ENCODE measurements around the gene NPTX1. TPM values are rescaled to one million over a fixed set of nuclear protein-coding genes. Genes with fewer than 3 reads are reported as not detected.
A peak's percentile ranks its signal among the peaks of the same experiment; 100 is the strongest.

NPTX1 gene
- total and polyA plus RNA-seq, 9 of the 15 experiments (the other 6 are each of a cell fraction or from before 2014, with no cell fraction given) = 0.04 TPM; not detected in 8

DNA sequence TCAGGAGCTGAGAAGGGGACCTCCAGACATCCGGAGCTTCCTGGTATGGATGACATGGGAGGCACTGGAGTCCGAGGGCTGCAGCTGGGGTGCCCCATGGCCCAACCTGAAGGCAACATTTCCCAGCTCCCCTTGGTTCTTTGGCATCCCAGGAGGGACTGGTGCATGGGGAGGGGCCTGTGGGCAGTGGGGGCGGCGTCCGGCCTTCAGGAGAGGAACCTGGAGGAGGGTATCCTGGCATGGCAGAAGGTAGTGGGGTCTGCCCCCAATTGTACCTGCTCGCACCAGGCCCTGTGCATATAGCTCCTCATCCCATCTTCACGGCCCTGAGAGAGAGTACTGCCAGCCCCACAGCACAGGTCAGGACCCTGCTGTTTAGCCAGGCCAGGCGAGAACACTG, 11.9 kb downstream of the NPTX1 start:
- FAIRE-seq (no peak), DNase-seq (ENCODE audit: extremely low read depth in 1 of 4, low spot score in 3 of 4) (no peak), ATAC-seq (no peak)
- Histone ChIP-seq H2AFZ (ENCODE audit: low read depth, low read length) (no peak overlapping the region), H3K4me3 (no peak overlapping the region), H3K27ac (ENCODE audit: extremely low read depth, low read depth, low read length) (no peak overlapping the region), H3K4me1 (replicated peaks in 1 of 2; ENCODE audit: control insufficient read depth in 2 of 2, insufficient read depth in 2 of 2, low read length in 2 of 2) (peaks cover 0 to 9% of the 10 kb centered on the region in 2 experiments; a peak in 1 of 5 replicates), H3K9me3 (replicated peaks; ENCODE audit: control insufficient read depth, insufficient read depth, low read depth, low read length) (no peaks in the 10 kb centered on the region), H3K79me2 (ENCODE audit: control insufficient read depth, insufficient read depth, low read length) (no peaks in the 10 kb centered on the region), H3K36me3 (ENCODE audit: control insufficient read depth, insufficient read depth, low read length) (no peaks in the 10 kb centered on the region), H3K9me1 (ENCODE audit: control insufficient read depth, insufficient read depth, low read length) (no peaks in the 10 kb centered on the region), H3K4me2 (ENCODE audit: insufficient read depth, low read length) (no peak overlapping the region), H3K27me3 (ENCODE audit: control insufficient read depth in 2 of 2, insufficient read depth in 2 of 2, low read length in 2 of 2) (peaks cover 64 to 80% of the 10 kb centered on the region in 2 experiments; a peak in 4 of 5 replicates), H3K9ac (ENCODE audit: insufficient read depth in 1 of 2, low read depth in 2 of 2, low read length in 2 of 2) (peak overlapping the region in 1 of 2 experiments; percentile 35; a peak in 1 of 4 replicates), H4K20me1 (replicated peaks; ENCODE audit: control insufficient read depth, insufficient read depth, low read length) (peaks cover 29% of the 10 kb centered on the region; the same call in 1 of the 2 replicates)
- intact Hi-C loops (cut with micrococcal nuclease) = no loop called here
- POLR2A ChIA-PET = interaction anchor here (0.5 to 0.9 kb wide), 5 partner anchors 10 to 815 kb away, joined by 3 to 5 read pairs (median 3); partner anchors contain the start of gene GAA
- TF ChIP-seq HMGN3 (IDR thresholded peaks at IDR 0.05; ENCODE audit: borderline replicate concordance, extremely low read depth, insufficient read length, low read depth, low read length) = no peak
- 8% methylated on average over 8 of the region's 8 CpGs for whole genome bisulfite sequencing (ENCODE audit: insufficient coverage, low coverage, missing lambda C conversion rate)
- in situ Hi-C loops (cut with MboI) = no loop called here
- no TSS peak for BruUV-seq (replicated peaks)
- CTCF ChIA-PET (ENCODE audit: low intra/inter-chr PET ratio) = no interaction called here

DNA sequence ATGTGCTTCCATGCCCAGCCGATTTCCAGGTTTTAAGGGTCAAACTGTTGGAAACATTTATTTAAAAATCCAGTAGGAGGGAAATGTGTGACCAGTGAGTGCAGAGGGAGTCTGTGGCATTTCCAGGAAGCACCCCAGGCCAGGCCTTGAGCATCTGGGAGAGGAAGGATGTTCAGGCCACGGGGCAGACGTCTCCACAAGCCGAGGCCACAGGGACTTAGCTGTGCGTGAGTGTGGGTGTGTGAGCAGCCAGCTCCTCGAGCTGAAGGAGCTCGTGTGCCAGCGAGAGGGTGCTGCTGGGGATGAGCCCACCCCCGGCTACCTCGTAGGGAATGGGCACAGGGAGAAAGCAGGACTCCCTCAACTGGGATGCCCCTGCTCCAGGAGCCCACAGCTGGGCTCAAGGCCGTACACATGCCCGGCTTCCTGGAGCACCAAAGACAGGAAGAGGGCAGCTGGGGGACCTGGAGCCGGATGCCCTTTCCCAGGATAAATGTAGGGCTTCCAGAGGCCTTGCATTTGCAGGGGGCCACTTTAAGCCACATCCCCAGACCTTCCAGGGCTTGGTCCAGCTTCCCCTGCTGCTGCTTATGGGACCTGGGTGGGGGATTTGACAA, 12.5 kb downstream of the NPTX1 start:
- no peaks in the 10 kb centered on the region for H3K9me1 ChIP-seq (ENCODE audit: control insufficient read depth, insufficient read depth, low read length)
- peaks cover 0 to 9% of the 10 kb centered on the region in 2 experiments; a peak in 1 of 5 replicates for H3K4me1 ChIP-seq (replicated peaks in 1 of 2; ENCODE audit: control insufficient read depth in 2 of 2, insufficient read depth in 2 of 2, low read length in 2 of 2)
- no peak overlapping the region for H3K27ac ChIP-seq (ENCODE audit: extremely low read depth, low read depth, low read length)
- no peak for TF ChIP-seq BCL6 (CRISPR knock-in tag; IDR thresholded peaks at IDR 0.05)
- TF ChIP-seq, protein P1, sequence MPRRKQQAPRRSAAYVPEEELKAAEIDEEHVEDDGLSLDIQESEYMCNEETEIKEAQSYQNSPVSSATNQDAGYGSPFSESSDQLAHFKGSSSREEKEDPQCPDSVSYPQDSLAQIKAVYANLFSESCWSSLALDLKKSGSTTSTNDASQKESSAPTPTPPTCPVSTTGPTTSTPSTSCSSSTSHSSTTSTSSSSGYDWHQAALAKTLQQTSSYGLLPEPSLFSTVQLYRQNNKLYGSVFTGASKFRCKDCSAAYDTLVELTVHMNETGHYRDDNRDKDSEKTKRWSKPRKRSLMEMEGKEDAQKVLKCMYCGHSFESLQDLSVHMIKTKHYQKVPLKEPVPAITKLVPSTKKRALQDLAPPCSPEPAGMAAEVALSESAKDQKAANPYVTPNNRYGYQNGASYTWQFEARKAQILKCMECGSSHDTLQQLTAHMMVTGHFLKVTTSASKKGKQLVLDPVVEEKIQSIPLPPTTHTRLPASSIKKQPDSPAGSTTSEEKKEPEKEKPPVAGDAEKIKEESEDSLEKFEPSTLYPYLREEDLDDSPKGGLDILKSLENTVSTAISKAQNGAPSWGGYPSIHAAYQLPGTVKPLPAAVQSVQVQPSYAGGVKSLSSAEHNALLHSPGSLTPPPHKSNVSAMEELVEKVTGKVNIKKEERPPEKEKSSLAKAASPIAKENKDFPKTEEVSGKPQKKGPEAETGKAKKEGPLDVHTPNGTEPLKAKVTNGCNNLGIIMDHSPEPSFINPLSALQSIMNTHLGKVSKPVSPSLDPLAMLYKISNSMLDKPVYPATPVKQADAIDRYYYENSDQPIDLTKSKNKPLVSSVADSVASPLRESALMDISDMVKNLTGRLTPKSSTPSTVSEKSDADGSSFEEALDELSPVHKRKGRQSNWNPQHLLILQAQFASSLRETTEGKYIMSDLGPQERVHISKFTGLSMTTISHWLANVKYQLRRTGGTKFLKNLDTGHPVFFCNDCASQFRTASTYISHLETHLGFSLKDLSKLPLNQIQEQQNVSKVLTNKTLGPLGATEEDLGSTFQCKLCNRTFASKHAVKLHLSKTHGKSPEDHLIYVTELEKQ (CRISPR knock-in tag; IDR thresholded peaks at IDR 0.05) = no peak
- TF ChIP-seq CBFB (CRISPR knock-in tag; IDR thresholded peaks at IDR 0.05) = no peak
- TF ChIP-seq ELF1 (tag; IDR thresholded peaks at IDR 0.05) = no peak
- intact Hi-C loops (cut with micrococcal nuclease) = no loop called here
- in situ Hi-C loops (cut with MboI) = no loop called here
- no peak overlapping the region for H2AFZ ChIP-seq (ENCODE audit: low read depth, low read length)
- DNase-seq (ENCODE audit: extremely low read depth in 1 of 4, low spot score in 3 of 4) (no peak), FAIRE-seq (no peak), ATAC-seq (no peak)
- no peak overlapping the region for H3K9ac ChIP-seq (ENCODE audit: insufficient read depth in 1 of 2, low read depth in 2 of 2, low read length in 2 of 2)
- POLR2A ChIA-PET = interaction anchor here (0.5 to 1.2 kb wide), 3 partner anchors 9 to 816 kb away, joined by 3 to 4 read pairs (median 3); partner anchors contain the start of gene GAA
- under 1% methylated on average over 12 of the region's 13 CpGs for WGBS (ENCODE audit: insufficient coverage, low coverage, missing lambda C conversion rate)
- CTCF ChIA-PET (ENCODE audit: low intra/inter-chr PET ratio) = no interaction called here
- H3K4me3 ChIP-seq = no peak overlapping the region
- BruUV-seq (replicated peaks) = no TSS peak
- no peaks in the 10 kb centered on the region for H3K79me2 ChIP-seq (ENCODE audit: control insufficient read depth, insufficient read depth, low read length)
- H3K36me3 ChIP-seq (ENCODE audit: control insufficient read depth, insufficient read depth, low read length) = no peaks in the 10 kb centered on the region
- peaks cover 29% of the 10 kb centered on the region; the same call in 1 of the 2 replicates for H4K20me1 ChIP-seq (replicated peaks; ENCODE audit: control insufficient read depth, insufficient read depth, low read length)
- H3K4me2 ChIP-seq (ENCODE audit: insufficient read depth, low read length) = no peak overlapping the region
- no peaks in the 10 kb centered on the region for H3K9me3 ChIP-seq (replicated peaks; ENCODE audit: control insufficient read depth, insufficient read depth, low read depth, low read length)
- H3K27me3 ChIP-seq (ENCODE audit: control insufficient read depth in 2 of 2, insufficient read depth in 2 of 2, low read length in 2 of 2) = peaks cover 58 to 80% of the 10 kb centered on the region in 2 experiments; a peak in 4 of 5 replicates
